CD14-positive monocyte (primary cell): ENCODE data around the gene HMHB1. TPM values are rescaled to one million over a fixed set of nuclear protein-coding genes. Genes with fewer than 3 reads are reported as not detected.

Experiments used
- DNase-seq, 3 donors: peaks; one replicate each; pipeline ENCODE4 v3.0.0-alpha.2; 2011 to 2022
- H2AFZ ChIP-seq: 2 replicates; pipeline ENCODE4 v1.6.0; 2012; ENCODE audit warnings: mild to moderate bottlenecking, low read depth, low read length, inconsistent platforms; ENCODE audit not compliant: insufficient read depth, poor library complexity, severe bottlenecking
- H3K27ac ChIP-seq, 2 donors: 1 replicate in 1 of 2; 2 replicates in 1 of 2; pipeline ENCODE4 v1.5.1; 2012 to 2013; ENCODE audit warnings: low read length in 2 of 2, control low read depth in 1 of 2, inconsistent platforms in 1 of 2, low read depth in 1 of 2, mild to moderate bottlenecking in 1 of 2
- H3K27me3 ChIP-seq, 2 donors: one replicate each; pipeline versions ENCODE4 v1.6.0 to v1.6.1; 2011 to 2013; ENCODE audit warnings: low read length in 2 of 2; ENCODE audit not compliant: control insufficient read depth in 2 of 2, insufficient read depth in 2 of 2
- H3K36me3 ChIP-seq, 2 donors: replicated peaks in 1 of 2; 1 replicate in 1 of 2; 2 replicates in 1 of 2; pipeline versions ENCODE4 v1.5.1 to v1.6.1; 2012 to 2013; ENCODE audit warnings: low read length in 2 of 2, control low read depth in 1 of 2, inconsistent platforms in 1 of 2, mild to moderate bottlenecking in 1 of 2; ENCODE audit not compliant: insufficient read depth in 2 of 2, control insufficient read depth in 1 of 2
- H3K4me1 ChIP-seq, 2 donors: 1 replicate in 1 of 2; 2 replicates in 1 of 2; pipeline versions ENCODE4 v1.5.1 to v1.6.1; 2012 to 2013; ENCODE audit warnings: low read length in 2 of 2, control low read depth in 1 of 2, inconsistent platforms in 1 of 2, mild to moderate bottlenecking in 1 of 2, moderate library complexity in 1 of 2; ENCODE audit not compliant: insufficient read depth in 2 of 2, control insufficient read depth in 1 of 2
- H3K4me2 ChIP-seq: replicated peaks from 2 replicates; pipeline ENCODE3; 2012; ENCODE audit warnings: low read length, moderate library complexity, mild to moderate bottlenecking; ENCODE audit not compliant: poor library complexity, severe bottlenecking; ENCODE audit errors: extremely low read depth
- H3K4me3 ChIP-seq, 3 experiments: fragments of 200-600 bp in 1 of 3; sonication (generic) in 1 of 3; replicated peaks in 1 of 3; 1 replicate in 2 of 3; 2 replicates in 1 of 3; pipeline ENCODE4 v1.5.1; 2011 to 2013; ENCODE audit warnings: low read length in 3 of 3, mild to moderate bottlenecking in 3 of 3, control low read depth in 2 of 3, low read depth in 2 of 3, inconsistent platforms in 1 of 3, moderate library complexity in 1 of 3
- H3K79me2 ChIP-seq: 2 replicates; pipeline ENCODE4 v1.6.0; 2012; ENCODE audit warnings: mild to moderate bottlenecking, control low read depth, inconsistent platforms, low read length, moderate library complexity; ENCODE audit not compliant: insufficient read depth
- H3K9ac ChIP-seq: 2 replicates; pipeline ENCODE4 v1.6.0; 2017; ENCODE audit warnings: low read length, mild to moderate bottlenecking; ENCODE audit not compliant: insufficient read depth, poor library complexity, severe bottlenecking
- H3K9me3 ChIP-seq, 2 donors: replicated peaks in 1 of 2; 1 replicate in 1 of 2; 2 replicates in 1 of 2; pipeline versions ENCODE4 v1.5.1 to v1.6.1; 2012 to 2013; ENCODE audit warnings: low read length in 2 of 2, control low read depth in 1 of 2; ENCODE audit not compliant: control insufficient read depth in 1 of 2, insufficient read depth in 1 of 2
- H4K20me1 ChIP-seq: 2 replicates; pipeline ENCODE4 v1.6.0; 2012; ENCODE audit warnings: mild to moderate bottlenecking, low read length, control low read depth, moderate library complexity; ENCODE audit not compliant: insufficient read depth
- H3K27ac Mint-ChIP-seq, 7 donors: one replicate each; pipeline ENCODE4 v1.8.0; 2020; ENCODE audit warnings: mild to moderate bottlenecking in 7 of 7, mixed read lengths in 7 of 7, moderate library complexity in 6 of 7, inconsistent platforms in 2 of 7
- H3K27me3 Mint-ChIP-seq, 3 donors: one replicate each; pipeline ENCODE4 v1.8.0; 2021 to 2022; ENCODE audit warnings: low read depth in 3 of 3, mild to moderate bottlenecking in 3 of 3, mixed read lengths in 3 of 3, moderate library complexity in 3 of 3, inconsistent platforms in 1 of 3
- H3K36me3 Mint-ChIP-seq, 2 donors: one replicate each; pipeline ENCODE4 v1.8.0; 2020; ENCODE audit warnings: mixed read lengths in 2 of 2, inconsistent platforms in 1 of 2, mild to moderate bottlenecking in 1 of 2
- H3K4me1 Mint-ChIP-seq: one replicate; pipeline ENCODE4 v1.8.0; 2020; ENCODE audit warnings: mild to moderate bottlenecking, mixed read lengths
- H3K4me3 Mint-ChIP-seq, 2 donors: one replicate each; pipeline ENCODE4 v1.8.0; 2020; ENCODE audit warnings: mild to moderate bottlenecking in 2 of 2, mixed read lengths in 2 of 2, moderate library complexity in 1 of 2
- H3K9me3 Mint-ChIP-seq, 7 donors: one replicate each; pipeline ENCODE4 v1.8.0; 2020 to 2022; ENCODE audit warnings: mixed read lengths in 7 of 7, mild to moderate bottlenecking in 6 of 7, moderate library complexity in 6 of 7, inconsistent platforms in 2 of 7
- WGBS: methylation state at CpG from one replicate; pipeline ENCODE4 v1.1.5; 2013; ENCODE audit warnings: missing lambda C conversion rate; ENCODE audit not compliant: insufficient coverage; 5-methylcytosine and 5-hydroxymethylcytosine counted together
- intact Hi-C, 2 donors: fragments of 100-400 bp; cut with micrococcal nuclease; formaldehyde crosslinking; loops; one replicate each; pipeline versions ENCODE4 v1.15.0 to v1.15.1; 2023
- polyA plus RNA-seq, 3 donors: library from polyadenylated mRNA; depleted of rRNA in 1 of 3; unstranded in 2 of 3; stranded (reverse) in 1 of 3; fragments of 300-500 nt in 2 of 3; fragments of >200 nt in 1 of 3; fragmentation: Illumina TruSeq in 2 of 3; gene quantifications; 1 replicate in 2 of 3; 2 replicates in 1 of 3; pipeline ENCODE4 v1.2.3, GENCODE V29; 2012 to 2021
- TF ChIP-seq, protein P1 (sequence below): fragments of 200-600 bp; IDR thresholded peaks from one replicate; pipeline ENCODE4 v1.8.0; 2022; ENCODE audit warnings: antibody characterized with exemption, mild to moderate bottlenecking

HMHB1 gene
- polyA plus RNA-seq, 3 donors: not detected

DNA sequence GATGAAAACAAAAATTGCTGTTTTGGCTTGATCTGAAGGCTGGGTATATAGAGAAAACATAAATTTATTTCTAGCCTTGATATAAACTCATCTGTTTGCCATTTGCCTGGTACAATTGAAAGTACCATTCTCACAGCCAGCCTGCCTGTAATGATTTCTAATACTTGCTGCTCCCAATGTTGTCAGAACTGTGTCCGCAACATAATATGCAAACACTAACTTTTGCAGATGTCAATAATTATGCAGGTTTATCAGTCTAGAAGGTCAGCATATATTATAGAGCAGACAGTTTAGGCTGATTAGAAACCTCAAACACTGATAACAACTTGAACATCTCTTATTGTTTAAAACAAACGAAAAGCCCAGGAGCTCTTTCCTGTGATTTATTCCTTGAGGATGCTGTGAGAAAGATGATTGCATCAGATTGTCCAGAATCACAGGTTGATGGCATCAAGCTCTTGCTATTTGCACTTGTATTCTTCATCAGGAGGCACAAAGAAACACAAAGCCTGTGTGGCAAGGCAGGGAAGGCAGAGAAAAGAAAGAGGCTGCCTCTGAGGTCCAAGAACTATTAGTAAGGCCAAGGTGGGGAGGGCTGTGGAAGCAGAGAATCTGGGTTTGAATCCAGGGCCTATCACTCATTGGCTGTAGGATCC is 21.4 kb upstream of the HMHB1 start:
- Histone ChIP-seq H3K27ac (no peak overlapping the region), H3K4me2 (no peak overlapping the region), H3K27me3 (no peaks in the 10 kb centered on the region), H3K9me3 (no peaks in the 10 kb centered on the region), H4K20me1 (no peaks in the 10 kb centered on the region), H3K36me3 (no peaks in the 10 kb centered on the region), H3K79me2 (no peaks in the 10 kb centered on the region), H3K4me1 (peaks cover 17 to 20% of the 10 kb centered on the region in 2 donors), H3K9ac (no peak overlapping the region), H2AFZ (no peak overlapping the region), H3K4me3 (no peak overlapping the region)
- peaks cover 0 to 4% (median 1%) of the 10 kb centered on the region in 7 donors for H3K9me3 Mint-ChIP-seq
- no CpG with 5 or more reads among the region's 2 CpGs for WGBS
- H3K27ac Mint-ChIP-seq: no peak overlapping the region
- peaks cover 19% of the 10 kb centered on the region for H3K4me1 Mint-ChIP-seq
- H3K36me3 Mint-ChIP-seq: no peaks in the 10 kb centered on the region
- intact Hi-C loops: loop anchor here in 1 of 2 donors (10.0 kb wide), 1 partner anchor 356 kb away; no protein-coding TSS in a partner anchor
- H3K27me3 Mint-ChIP-seq: peaks cover 0 to 3% (median 2%) of the 10 kb centered on the region in 3 donors
- TF ChIP-seq, protein P1, sequence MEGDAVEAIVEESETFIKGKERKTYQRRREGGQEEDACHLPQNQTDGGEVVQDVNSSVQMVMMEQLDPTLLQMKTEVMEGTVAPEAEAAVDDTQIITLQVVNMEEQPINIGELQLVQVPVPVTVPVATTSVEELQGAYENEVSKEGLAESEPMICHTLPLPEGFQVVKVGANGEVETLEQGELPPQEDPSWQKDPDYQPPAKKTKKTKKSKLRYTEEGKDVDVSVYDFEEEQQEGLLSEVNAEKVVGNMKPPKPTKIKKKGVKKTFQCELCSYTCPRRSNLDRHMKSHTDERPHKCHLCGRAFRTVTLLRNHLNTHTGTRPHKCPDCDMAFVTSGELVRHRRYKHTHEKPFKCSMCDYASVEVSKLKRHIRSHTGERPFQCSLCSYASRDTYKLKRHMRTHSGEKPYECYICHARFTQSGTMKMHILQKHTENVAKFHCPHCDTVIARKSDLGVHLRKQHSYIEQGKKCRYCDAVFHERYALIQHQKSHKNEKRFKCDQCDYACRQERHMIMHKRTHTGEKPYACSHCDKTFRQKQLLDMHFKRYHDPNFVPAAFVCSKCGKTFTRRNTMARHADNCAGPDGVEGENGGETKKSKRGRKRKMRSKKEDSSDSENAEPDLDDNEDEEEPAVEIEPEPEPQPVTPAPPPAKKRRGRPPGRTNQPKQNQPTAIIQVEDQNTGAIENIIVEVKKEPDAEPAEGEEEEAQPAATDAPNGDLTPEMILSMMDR: no peak
- no peak overlapping the region for H3K4me3 Mint-ChIP-seq
- DNase-seq: no peak

DNA sequence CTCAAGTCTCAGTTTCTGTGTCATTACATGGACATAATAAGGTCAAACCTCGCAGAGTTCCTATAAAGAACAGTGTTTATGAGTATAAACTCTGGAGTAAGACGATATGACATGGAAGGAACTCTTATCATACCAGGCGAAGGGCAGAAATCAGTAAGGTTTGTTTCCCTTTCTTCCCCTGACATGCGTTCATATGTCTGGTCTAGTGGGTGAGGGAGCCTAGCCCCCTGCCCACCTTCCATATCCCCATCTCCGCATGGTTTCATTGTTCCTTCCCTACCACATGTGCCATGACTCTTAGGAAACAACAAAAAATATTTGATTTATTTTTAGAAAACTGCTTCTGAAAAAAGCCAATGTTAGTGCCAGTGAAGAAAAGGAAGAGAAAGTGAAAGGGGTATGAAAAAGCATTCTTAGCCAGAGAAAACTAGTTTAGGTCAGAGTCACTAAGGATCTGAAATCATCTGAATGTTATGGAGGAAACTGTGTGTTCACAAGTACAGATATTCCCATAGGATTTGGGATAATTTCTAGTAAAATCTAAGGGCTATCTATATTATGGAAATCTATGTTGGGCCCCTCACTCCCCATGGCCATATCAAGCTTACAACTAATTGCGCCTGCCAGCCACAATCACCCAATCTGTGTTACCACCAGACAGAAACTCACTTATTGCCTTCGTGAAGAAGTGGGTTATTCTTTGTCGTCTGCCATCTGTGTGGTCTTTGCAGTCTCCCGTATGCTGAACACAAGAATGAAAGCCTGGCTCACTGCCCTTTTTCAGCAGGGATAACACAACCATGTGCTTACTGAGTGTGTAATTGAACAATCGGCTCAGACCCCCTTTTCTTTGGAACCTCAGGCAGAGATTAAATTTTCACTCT is 19.9 kb upstream of the HMHB1 start:
- DNase-seq: peak in 1 of 3 donors; percentile 21
- H3K9ac ChIP-seq: peak overlapping the region; percentile 57

More for the DNA sequence above, 19.9 kb upstream of the HMHB1 start:
- Mint-ChIP-seq H3K27ac (peak overlapping the region; percentile 78 to 91 (median 89)), H3K27me3 (peaks cover 0 to 4% (median 2%) of the 10 kb centered on the region in 3 donors), H3K36me3 (no peaks in the 10 kb centered on the region), H3K4me1 (peaks cover 34% of the 10 kb centered on the region), H3K4me3 (peak overlapping the region; percentile 74 to 84), H3K9me3 (peaks cover 0 to 4% (median 2%) of the 10 kb centered on the region in 7 donors)
- Histone ChIP-seq H3K79me2 (no peaks in the 10 kb centered on the region), H3K9me3 (no peaks in the 10 kb centered on the region), H3K36me3 (no peaks in the 10 kb centered on the region), H3K27ac (peak overlapping the region; percentile 27 to 82), H3K27me3 (no peaks in the 10 kb centered on the region), H3K4me1 (peaks cover 26 to 29% of the 10 kb centered on the region in 2 donors), H3K4me2 (peak overlapping the region; percentile 75), H3K4me3 (peak overlapping the region; percentile 19 to 79 (median 70)), H4K20me1 (no peaks in the 10 kb centered on the region), H2AFZ (peak overlapping the region; percentile 77)
- TF ChIP-seq, protein P1: no peak
- 0% methylated on average over 1 of the region's 10 CpGs for WGBS
- intact Hi-C loops: loop anchor here in 1 of 2 donors (10.0 kb wide), 1 partner anchor 357 kb away; no protein-coding TSS in a partner anchor
